ENCODE results near the gene TAS1R3.

Gene TAS1R3

DNA sequence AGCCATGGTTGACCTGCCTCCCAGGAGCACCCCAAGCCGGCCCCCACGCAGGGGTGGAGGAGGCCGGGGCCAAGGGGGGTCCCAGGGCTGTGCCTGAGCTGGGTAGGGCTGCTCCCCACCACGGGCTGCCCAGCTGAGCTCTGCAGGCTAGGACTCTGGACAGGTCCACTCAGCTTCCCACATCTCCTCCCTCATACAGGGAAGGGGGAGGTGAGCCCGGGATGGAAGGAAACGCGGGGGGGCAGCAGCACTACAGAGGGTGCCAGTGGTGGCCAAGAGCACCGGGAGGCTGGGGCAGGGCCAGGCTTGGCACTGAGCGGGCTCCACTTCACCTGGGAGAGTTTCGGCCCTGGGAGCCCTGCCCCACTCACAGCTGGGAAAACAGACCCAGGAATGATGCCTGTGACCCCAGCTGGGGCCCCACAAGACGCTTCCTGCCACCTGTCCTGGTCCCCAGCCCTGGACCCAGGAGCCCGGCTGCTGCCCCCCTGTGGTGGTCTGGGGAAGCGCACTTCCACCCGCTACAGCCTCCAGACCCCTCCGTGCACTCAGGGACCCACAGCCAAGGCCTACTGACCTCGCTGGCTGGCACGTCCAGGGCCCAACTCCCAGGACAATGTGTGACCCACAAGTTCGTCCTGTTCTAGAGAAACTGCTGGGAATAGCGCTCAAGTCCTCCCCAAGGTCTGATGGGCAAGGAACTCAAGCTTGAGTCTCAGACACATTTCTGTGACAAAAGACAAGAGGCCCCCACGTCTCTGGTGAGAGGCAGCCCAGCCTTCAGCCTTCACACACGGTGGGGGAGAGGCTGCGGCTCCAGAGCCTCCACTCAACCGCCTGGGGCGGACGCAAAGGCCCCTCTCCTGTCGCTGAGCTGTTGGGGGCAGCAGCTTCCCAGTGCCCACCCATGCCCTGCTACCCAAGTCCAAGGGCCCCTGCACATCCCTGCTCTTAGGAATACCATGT is 40.9 kb downstream of the TAS1R3 start:
- DNase-seq = peak; percentile 86

GRCh38 chr1:1373051-1373814 is 42.2 kb downstream of the TAS1R3 start:
- no peak for DNase-seq

- DNase-seq = no peak
Measured at GRCh38 chr1:1373815-1374588, 42.9 kb downstream of the TAS1R3 start.

DNA sequence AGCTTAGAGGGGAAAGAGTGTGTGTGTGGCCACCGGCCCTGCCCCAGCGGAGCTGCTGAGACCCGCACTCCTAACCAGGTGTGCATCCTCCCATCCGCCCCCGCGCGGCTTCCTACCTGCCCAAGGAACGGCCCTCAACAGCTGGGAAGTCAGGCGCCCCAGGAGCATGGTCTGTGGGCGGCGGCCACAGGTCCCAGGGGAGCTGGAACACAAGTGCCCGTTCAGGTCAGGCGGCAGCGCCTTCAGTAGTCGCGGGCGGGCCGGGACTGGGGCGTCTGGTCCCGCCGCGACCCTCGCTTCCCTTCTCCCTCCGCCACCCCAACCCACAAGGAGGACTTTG is 43.5 kb downstream of the TAS1R3 start:
- DNase-seq = no peak

- peak; percentile 95 for DNase-seq
Measured at GRCh38 chr1:1374929-1375662, 44.0 kb downstream of the TAS1R3 start, which contains the start of gene AURKAIP1. Gene AURKAIP1 (minus strand): TSS chr1:1375207. CDS start chr1:1374756, 451 bp downstream.

DNA sequence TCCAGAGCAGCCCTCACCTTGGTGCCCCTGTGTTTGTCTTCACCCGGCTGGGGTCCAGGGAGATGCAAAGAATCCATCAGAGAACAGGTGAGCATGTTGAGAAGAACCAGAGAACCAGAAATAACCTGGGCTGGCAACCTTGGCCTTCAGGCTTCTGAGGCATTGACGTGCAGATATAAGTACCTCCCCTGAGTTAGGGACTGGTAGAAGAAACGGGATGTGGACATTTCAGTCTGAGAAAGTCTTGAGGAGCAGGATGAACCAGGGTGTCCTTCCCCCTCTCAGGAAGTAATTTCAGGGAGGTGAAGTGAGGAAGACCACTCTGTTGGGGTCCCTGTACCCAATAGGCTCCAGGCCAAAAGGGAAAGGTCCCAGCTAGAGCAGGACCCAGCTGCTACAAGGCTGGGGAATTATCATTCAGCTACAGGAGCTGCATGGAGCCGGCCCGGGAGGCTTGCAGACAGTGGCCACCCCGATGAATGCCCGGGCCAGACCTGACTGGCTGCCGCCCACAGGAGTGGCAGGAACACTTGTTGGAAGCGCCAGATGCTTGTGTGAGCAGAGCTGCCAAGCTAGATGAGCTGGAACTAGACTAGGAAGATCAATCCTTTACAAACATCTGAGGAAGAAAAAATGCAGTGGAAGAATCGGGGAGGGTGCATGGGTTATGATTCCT is 45.6 kb downstream of the TAS1R3 start:
- DNase-seq = no peak

DNA sequence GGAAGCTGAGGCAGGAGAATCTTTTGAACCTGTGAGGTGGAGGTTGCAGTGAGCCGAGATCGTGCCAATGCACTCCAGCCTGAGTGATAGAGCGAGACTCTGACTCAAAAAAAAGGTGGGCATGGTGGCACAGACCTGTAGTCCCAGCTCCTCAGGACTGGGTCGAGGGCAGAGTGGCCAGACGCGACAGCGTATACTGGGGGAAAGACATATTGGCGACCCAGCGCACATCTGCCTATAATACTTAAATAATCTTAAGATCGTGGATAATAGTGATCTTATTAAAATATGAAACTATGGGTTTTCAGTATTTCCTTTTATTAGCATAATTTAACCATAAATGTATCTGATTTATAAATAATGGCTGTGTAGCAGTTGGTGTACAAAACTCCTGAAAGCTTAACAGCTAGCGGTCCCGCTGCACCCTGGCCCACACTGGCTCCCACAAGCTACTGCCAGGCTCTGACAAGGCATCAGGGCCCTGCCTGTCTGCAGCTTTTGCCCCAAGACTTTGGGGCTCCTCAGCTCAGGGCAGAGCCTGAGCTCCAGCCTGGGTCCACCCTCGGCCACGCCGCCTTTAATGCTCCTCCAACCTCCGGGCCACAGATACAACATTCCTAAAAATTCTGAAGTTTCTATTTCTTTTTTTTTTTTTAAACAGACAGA is 46.6 kb downstream of the TAS1R3 start:
- no peak for DNase-seq

DNA sequence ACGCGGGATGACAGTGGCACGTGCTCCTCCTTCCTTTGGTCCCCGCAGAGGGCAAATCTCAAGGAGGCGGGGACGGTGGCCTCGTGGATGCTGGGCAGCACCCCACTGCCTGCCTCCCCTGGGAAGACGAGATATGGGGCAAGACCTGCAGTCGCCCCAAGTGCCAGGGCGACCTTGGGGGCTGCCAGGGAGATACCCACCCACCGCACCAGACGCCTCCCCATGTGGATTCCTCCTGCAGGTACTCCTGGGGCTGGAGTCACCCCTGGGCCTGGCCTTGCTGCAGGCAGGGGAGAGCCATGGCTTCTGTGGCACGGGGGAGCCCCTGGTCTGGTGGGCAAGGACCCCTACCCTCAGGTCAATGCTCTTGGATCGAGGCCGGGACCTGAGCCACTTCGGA is 49.8 kb downstream of the TAS1R3 start:
- DNase-seq = no peak

- no peak for DNase-seq
Measured at GRCh38 chr1:1381294-1381693, 50.2 kb downstream of the TAS1R3 start.
